Breast epithelium (tissue), 3 donors: ENCODE data around the gene SEPTIN8.

ENCODE experiments used
- CTCF ChIP-seq, 3 donors: fragments of 450-650 bp; IDR thresholded peaks; one replicate each; pipeline ENCODE4 v1.5.1; 2016 to 2017; ENCODE audit warnings: antibody characterized with exemption in 3 of 3, mild to moderate bottlenecking in 3 of 3, moderate library complexity in 3 of 3
- POLR2A ChIP-seq: fragments of 450-650 bp; IDR thresholded peaks from one replicate; pipeline ENCODE4 v1.6.1; 2016; ENCODE audit warnings: antibody characterized with exemption, mild to moderate bottlenecking, moderate library complexity
- POLR2AphosphoS5 ChIP-seq, 3 donors: sonication (generic); formaldehyde crosslinking; IDR thresholded peaks; one replicate each; pipeline ENCODE4 v1.6.1; 2017; ENCODE audit warnings: antibody characterized with exemption in 3 of 3

- TF ChIP-seq CTCF (IDR thresholded peaks at IDR 0.05): no peak
- no peak for TF ChIP-seq POLR2A
- TF ChIP-seq POLR2AphosphoS5 (IDR thresholded peaks at IDR 0.05): no peak
Observed at GRCh38 chr5:132742158-132742557, 34.9 kb downstream of the SEPTIN8 start.
